Mesothelial cell of epicardium (in vitro differentiated cells): ENCODE measurements around the gene SCAMP4. TPM values are rescaled to one million over a fixed set of nuclear protein-coding genes. Genes with fewer than 3 reads are reported as not detected.
"Not testable (repeated sequence)": the region's sequence is repeated elsewhere in the genome, so short reads cannot be mapped to it uniquely, and the experiment has no call there.

ENCODE experiments used
- DNase-seq, 2 experiments: peaks; one replicate each; pipeline ENCODE4 v3.0.0; 2021; ENCODE audit warnings: low spot score in 2 of 2; ENCODE audit not compliant: unreplicated experiment in 2 of 2
- H3K27ac Mint-ChIP-seq: 2 replicates; pipeline ENCODE4 v1.8.0; 2021; ENCODE audit warnings: mixed read lengths
- H3K27me3 Mint-ChIP-seq: 2 replicates; pipeline ENCODE4 v1.8.0; 2021; ENCODE audit warnings: low read depth, mixed read lengths
- H3K36me3 Mint-ChIP-seq: 2 replicates; pipeline ENCODE4 v1.8.0; 2021; ENCODE audit warnings: mixed read lengths
- H3K4me1 Mint-ChIP-seq: 2 replicates; pipeline ENCODE4 v1.8.0; 2021; ENCODE audit warnings: mixed read lengths
- H3K4me3 Mint-ChIP-seq: 2 replicates; pipeline ENCODE4 v1.8.0; 2021; ENCODE audit warnings: mild to moderate bottlenecking, moderate library complexity, mixed read lengths
- H3K9me3 Mint-ChIP-seq: 2 replicates; pipeline ENCODE4 v1.8.0; 2021; ENCODE audit warnings: mixed read lengths
- total RNA-seq: library from RNA; stranded (reverse); gene quantifications from 3 replicates; pipeline ENCODE4 v1.2.1, GENCODE V29; 2021
- TF ChIP-seq, protein P1 (sequence below): fragments of 200-600 bp; sonication (generic); IDR thresholded peaks from one replicate; pipeline ENCODE4 v1.5.0; 2021; ENCODE audit warnings: antibody characterized with exemption; ENCODE audit not compliant: unreplicated experiment

SCAMP4 gene
- total RNA-seq, 1 donor from 2014 or later = 97.7 TPM

DNA sequence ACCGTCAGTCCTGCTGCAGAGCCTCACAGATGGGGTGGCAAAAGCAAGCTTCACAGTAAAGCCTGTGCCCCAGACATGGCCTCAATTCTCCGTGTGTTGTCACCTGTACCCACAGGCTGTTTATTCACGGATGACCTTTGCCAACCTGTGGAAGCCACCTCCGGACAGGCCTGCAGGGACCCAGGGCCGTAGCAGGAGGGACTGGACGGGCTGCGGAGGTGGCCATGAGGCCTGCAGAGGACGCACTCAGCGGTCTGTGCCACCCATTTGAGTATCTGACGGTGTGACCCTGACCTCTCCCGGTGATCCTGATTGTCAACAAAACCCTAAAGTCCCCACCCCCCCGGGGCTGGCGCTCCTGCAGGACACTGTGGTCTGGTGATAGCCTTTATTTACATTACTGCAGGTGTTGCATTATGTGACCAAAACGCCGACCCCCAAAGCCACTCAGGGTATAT, 34.0 kb upstream of the SCAMP4 start:
- DNase-seq = no peak
- TF ChIP-seq, protein P1, sequence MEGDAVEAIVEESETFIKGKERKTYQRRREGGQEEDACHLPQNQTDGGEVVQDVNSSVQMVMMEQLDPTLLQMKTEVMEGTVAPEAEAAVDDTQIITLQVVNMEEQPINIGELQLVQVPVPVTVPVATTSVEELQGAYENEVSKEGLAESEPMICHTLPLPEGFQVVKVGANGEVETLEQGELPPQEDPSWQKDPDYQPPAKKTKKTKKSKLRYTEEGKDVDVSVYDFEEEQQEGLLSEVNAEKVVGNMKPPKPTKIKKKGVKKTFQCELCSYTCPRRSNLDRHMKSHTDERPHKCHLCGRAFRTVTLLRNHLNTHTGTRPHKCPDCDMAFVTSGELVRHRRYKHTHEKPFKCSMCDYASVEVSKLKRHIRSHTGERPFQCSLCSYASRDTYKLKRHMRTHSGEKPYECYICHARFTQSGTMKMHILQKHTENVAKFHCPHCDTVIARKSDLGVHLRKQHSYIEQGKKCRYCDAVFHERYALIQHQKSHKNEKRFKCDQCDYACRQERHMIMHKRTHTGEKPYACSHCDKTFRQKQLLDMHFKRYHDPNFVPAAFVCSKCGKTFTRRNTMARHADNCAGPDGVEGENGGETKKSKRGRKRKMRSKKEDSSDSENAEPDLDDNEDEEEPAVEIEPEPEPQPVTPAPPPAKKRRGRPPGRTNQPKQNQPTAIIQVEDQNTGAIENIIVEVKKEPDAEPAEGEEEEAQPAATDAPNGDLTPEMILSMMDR = no peak
- H3K9me3 Mint-ChIP-seq = no peaks in the 10 kb centered on the region
- H3K4me1 Mint-ChIP-seq = peaks cover 24% of the 10 kb centered on the region
- H3K4me3 Mint-ChIP-seq = no peak overlapping the region
- no peaks in the 10 kb centered on the region for H3K27me3 Mint-ChIP-seq
- H3K27ac Mint-ChIP-seq = no peak overlapping the region
- no peaks in the 10 kb centered on the region for H3K36me3 Mint-ChIP-seq

DNA sequence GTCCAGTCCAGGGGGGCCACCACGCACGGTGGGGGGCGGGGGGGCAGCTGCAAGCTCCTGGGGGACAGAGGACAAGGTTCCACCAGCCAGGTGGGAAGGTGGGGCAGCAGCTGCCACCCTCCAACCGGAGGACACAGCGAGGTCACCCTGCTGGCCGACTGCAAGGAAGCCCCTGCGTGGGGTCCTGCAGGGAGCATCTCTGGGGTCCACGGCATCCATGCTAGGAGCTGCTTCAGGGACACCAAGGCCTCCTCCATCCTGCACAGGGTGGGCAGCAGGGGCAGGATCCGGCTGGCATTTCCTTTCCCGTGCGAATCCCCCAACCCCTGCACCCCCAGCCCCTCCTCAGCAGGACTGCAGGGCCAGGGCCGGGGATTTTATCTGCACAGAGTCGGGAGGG, 33.6 kb upstream of the SCAMP4 start:
- TF ChIP-seq, protein P1 = no peak
- no peak for DNase-seq
- H3K27ac Mint-ChIP-seq = no peak overlapping the region
- no peak overlapping the region for H3K4me3 Mint-ChIP-seq
- no peaks in the 10 kb centered on the region for H3K36me3 Mint-ChIP-seq
- no peaks in the 10 kb centered on the region for H3K27me3 Mint-ChIP-seq
- peaks cover 24% of the 10 kb centered on the region for H3K4me1 Mint-ChIP-seq
- H3K9me3 Mint-ChIP-seq = no peaks in the 10 kb centered on the region

DNA sequence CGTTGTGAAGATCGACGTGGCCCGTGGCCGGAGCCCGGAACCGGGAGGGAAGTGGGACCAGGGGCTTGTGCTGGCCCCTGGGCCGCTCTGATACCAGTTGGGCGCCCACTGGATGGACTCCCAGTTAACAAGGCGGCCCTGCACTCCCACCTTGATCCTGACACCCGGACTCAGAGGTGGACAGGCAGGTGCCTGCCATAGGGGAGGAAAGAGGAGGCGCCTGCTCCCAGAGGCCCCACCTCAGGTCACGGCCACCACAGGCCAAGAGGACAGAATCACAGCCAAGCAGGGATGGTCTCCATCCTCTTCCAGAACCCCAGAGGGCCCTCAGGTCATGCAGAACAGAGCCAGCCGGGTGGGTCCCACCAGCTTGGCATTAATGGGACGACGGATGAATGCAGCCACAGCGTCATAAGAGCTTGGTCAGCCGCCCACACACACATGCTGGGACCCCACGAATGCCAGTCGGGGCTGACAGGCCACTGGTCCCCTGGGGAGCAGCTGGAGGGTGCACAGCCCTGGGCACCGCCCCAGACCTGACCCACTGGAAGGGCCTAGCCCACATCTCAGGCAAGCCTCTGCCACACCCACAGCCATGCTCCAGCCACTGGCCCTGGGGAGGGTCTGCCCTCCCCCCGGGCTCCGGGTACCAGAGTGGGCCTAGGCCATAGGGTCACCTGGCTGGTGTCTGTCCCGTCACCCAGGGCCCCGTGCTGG, 32.2 kb upstream of the SCAMP4 start:
- Mint-ChIP-seq H3K9me3 (no peaks in the 10 kb centered on the region), H3K4me3 (no peak overlapping the region), H3K27ac (peak overlapping the region; percentile 95), H3K27me3 (no peaks in the 10 kb centered on the region), H3K36me3 (no peaks in the 10 kb centered on the region), H3K4me1 (peaks cover 24% of the 10 kb centered on the region)
- TF ChIP-seq, protein P1 = no peak
- DNase-seq = no peak

DNA sequence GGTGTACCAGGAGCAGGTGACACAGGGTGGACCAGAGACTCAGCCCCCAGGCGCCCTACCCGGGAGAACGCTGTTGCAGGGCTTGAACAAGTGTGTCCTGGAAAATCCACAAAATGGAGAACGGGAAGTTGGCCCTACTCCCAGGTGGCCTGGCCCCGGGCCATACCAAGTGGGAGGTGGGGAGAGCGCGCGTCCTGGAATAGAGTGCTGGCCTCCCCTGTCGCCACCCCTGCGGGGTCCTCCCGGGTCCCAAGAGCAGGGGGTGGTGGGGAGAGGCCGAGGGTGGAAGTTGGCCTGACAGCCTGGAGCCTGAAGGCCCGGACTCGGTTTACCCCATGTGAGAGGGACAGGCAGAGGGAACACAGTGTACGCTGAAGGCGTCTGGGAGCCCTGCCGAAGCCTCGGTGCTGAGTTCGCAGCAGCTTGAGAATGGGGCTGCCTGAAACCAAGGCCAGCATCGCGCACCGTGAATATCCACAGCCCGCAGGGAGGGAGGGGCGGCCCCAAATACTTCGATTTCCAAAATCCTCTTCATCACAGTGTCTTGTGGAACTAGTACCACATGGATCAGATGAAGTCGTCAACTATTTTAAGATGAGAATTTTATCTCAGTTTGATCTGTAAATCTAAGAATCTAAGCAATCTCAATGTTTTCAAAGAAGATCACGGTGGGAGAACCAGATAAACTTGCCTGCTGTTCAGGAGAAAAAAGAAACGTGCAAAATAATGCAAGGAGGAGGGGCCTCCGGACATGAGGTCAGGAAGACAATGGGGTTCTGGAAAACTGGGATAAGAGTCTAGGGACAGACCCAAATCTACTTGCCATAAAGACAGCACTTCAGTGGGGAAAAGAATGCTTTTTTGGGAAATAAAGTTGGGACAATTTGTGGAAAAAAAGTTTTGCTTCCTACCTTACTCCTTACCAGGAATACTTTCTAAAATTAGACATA, 31.4 kb upstream of the SCAMP4 start:
- Mint-ChIP-seq H3K4me3 (peak overlapping the region; percentile 99), H3K9me3 (no peaks in the 10 kb centered on the region), H3K27me3 (no peaks in the 10 kb centered on the region), H3K27ac (peak overlapping the region; percentile 95), H3K36me3 (no peaks in the 10 kb centered on the region), H3K4me1 (peaks cover 24% of the 10 kb centered on the region)
- TF ChIP-seq, protein P1 = no peak
- DNase-seq = no peak

DNA sequence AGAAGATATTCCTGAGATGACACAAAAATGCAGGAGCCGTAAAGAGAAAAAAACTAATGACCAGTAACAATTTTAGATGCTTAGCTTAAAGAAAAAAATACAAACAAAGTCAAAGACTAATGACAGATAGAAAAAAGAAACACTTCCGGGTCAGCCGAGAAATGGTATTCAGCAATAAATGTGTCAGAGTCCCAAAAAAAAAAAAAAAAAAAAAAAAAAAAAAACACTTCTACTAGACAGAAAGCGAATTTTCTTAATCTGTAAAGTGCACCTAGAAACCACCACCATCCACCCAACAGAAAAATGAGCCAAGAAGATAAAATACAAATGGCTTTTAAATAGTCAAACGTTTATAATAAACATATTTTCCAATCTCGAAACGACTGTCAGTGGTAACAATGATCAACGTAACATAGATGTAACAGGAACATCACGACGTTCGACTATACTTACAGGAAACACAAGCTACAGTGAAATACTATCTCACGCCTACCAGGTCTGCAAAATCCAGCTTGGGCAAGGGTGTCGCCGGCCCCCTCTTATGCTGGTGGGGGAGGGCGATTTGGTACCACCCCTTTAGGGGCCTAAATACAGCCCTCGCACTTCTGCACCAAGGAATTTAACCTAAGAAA, 30.5 kb upstream of the SCAMP4 start:
- H3K27ac Mint-ChIP-seq = peak overlapping the region; percentile 95
- H3K4me3 Mint-ChIP-seq = peak overlapping the region; percentile 99
- TF ChIP-seq, protein P1 = no peak
- H3K9me3 Mint-ChIP-seq = no peaks in the 10 kb centered on the region
- H3K36me3 Mint-ChIP-seq = no peaks in the 10 kb centered on the region
- H3K4me1 Mint-ChIP-seq = peaks cover 24% of the 10 kb centered on the region
- DNase-seq = no peak
- no peaks in the 10 kb centered on the region for H3K27me3 Mint-ChIP-seq

DNA sequence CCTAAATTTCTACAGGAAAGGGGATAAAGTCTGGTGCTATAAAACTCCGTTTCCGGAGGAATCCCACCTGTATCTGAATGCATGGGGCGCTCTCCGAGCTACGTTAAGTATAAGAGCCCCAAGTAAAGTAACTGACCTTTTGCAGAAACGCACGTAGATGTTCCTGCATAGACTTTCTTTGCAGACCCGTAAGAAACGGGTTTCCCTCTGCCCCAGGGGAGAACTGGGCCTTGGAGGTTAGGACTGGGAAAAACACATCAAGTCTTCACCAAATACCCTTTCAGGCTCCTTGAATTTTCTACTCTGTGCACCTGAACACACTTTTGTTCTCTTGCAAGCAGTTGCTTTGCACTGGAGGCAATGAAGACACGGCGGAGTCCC, 29.9 kb upstream of the SCAMP4 start:
- not testable (repeated sequence) for DNase-seq, H3K9me3 Mint-ChIP-seq, H3K27me3 Mint-ChIP-seq, H3K36me3 Mint-ChIP-seq
- Mint-ChIP-seq H3K27ac (peak overlapping the region; percentile 95), H3K4me1 (peaks cover 24% of the 10 kb centered on the region), H3K4me3 (peak overlapping the region; percentile 99)
